Stimulated activated CD8-positive, alpha-beta memory T cell treated with anti-CD3 and anti-CD28 coated beads, Interleukin-2, amount 100 ng/mL, for 1 hour (primary cell): ENCODE measurements around the gene LCP2.

Experiments used
- DNase-seq, 2 donors: peaks; one replicate each; pipeline ENCODE4 v3.0.0-alpha.2; 2020; ENCODE audit warnings: low read depth in 2 of 2

Gene LCP2

DNA sequence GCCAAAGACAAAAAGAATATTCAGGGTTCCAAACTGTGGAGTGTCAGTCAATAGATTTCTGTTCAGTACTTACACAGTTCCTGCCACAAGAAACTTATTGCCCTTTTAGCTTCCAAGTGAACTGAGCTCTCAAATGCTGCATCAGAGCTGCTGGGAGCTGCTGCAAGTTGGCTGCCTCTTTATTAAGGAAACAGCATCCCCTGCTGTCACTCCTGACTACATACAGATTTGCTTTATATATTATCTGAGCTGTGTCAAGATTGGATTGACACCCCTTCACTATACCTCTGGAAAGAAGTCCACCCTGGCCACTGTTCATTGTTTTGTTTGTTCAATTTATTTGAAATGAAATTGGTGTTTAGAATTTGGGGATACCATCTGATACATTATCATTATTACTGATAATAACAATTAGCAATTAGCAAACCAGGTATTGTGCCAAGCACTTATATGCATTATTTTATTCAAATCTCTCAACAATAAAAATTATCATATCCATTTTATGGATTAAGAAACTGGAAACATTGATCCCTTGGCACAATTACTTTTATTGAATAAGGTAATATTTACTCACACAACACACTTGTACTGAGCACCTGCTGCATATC, 81.2 kb downstream of the LCP2 start:
- DNase-seq: no peak

DNA sequence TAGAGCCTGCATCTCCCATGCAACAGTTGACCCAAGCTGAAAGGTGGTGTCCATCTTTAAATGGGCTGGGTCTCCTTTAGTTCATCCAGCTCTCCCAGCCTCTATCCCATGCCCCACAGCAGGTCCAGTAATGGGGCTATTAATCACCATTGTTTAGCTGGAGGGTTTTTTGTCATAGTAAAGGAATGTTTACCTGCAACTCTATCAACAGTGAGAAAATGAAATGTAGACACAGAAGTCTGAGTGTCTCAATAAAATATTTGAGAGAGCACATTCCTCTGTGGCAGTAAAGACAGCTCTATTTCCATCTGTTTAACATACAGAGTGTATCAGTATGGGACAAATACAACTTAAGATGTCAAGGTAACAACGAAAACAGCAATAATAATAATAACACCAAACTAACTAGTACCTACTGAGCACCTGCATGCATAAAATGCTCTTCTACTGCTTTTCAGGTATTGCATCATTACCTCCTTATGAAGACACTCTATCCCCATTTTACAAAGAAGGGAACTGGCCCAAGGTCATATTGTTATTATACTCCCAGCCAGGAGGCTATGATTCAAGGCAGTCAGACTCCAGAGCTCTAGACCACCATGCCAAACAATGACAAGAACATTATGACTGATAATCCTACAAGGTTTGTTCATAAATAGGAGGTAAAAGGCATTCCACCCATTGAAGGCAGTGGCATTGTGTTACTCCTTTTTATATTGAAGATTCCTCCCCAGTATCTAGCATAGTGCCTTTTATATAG, 85.8 kb downstream of the LCP2 start:
- no peak for DNase-seq

- no peak for DNase-seq
Measured at GRCh38 chr5:170206958-170207357, 90.6 kb downstream of the LCP2 start.

DNA sequence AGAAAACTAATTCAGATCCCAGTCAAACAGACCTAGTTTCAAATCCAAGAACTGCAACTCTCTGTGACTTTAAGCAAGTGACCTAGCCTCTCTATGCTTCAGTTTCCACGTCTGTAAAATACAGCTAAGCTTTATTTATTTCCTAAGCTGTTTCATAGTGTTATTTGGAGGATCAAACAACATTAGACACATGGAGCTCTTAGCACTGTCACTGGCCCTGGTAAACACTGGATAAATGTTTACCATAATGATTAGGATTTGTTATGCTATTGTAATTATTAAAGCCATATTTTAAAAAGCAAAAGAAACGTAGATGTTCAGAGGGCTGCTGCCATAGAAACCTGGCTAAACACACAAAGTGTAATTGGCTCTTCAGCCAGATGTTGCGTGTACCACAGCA, 91.4 kb downstream of the LCP2 start:
- no peak for DNase-seq

- no peak for DNase-seq
Measured at GRCh38 chr5:170204202-170204601, 93.4 kb downstream of the LCP2 start.

DNA sequence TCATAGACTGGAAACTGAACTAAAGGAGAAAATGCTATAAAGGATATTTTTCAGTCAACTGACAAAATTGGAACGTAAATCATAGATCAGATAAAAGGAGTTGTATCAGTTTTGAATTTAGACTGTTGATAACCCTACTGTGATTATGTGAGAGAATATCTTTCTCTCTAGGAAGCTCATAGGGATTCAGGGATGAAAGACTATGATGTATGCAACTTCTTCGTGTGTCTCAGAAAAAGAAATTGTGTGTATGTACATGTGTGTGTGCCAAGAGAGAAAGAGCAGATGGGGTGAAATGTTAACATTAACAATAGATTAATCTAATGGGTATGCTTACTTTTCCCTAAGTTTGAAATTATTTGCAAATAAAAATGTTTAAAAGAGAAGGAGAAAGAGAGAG, 95.5 kb downstream of the LCP2 start:
- DNase-seq: no peak

DNA sequence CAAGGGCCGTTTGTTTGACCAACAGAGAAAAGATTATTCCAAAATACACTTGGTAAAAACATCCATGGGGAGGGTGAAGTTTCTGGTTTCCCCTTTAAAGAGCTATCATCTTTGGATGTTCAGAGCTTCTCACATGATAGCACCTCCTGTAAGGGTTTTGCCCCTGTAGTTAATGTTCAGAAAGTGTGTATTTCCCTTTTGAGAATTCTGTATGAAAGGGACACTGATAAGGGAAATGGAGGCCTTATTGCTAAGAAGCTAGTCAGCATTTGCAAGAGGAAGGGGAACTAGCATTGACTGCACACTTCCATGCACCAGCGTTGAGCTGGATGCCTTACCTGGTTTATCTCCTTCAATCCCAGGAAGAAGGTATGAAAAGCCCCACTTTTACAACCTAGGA, 96.3 kb downstream of the LCP2 start:
- no peak for DNase-seq

GRCh38 chr5:170200876-170201275, 96.7 kb downstream of the LCP2 start:
- DNase-seq: no peak
